Choroid plexus epithelial cell (primary cell): Measurements from ENCODE around the gene CARD11.

ENCODE experiments used
- DNase-seq: peaks from one replicate; pipeline ENCODE4 v3.0.0-alpha.2; 2010; ENCODE audit warnings: low read depth
- H3K4me3 ChIP-seq: 2 replicates; pipeline ENCODE4 v1.5.1; 2011; ENCODE audit warnings: low read depth, mild to moderate bottlenecking, control low read depth, low read length, moderate library complexity
- CTCF ChIP-seq: conservative IDR thresholded peaks from 2 replicates; pipeline ENCODE4 v1.5.1; 2011; ENCODE audit warnings: low read depth, mild to moderate bottlenecking, control low read depth, inconsistent platforms, low read length, moderate library complexity

Gene CARD11

DNA sequence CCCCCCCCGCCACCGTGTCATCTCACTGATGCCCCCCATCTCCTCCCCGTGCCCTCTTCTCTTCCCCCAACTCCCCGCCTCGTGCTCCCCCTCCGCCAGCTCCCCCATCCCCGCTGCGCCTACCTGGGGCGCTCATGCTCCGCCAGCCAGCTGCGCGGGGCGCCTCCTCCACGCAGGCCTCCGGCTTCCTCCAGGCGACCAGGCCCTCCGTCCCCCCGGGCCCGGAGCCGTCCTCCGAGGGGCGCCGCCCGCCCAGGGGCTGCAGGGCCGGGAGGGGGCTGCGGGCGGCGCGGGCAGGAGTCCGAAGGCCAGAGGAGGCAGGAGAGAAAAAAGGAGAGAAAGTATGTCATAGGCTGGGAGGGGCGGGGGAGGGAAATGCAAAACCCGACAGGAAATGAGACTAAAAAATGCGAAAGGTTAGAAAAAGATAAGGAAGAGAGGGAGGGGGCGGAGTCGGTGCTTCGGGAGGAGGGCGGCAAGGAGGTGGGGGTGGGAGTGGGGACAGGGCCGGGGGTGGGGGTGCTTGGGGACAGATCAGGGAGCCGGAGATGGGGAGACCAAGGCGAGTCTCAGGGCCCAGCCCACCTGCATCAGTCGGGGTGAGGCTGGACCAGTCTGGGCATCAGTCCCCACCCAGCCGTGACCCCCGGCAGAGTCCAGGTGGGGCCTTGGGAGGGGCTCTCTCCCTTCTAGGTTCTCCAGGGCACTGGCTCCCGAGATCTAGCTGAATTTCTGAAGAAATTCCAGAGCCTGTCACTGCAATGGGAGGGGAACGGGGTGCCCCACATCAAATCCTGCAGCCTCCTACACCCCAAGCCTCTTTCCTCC is at the start of gene CARD11:
Gene CARD11 (minus strand): TSS at position 324 of the 828 bp plus-strand sequence. CDS start 85,361 bp downstream, outside the sequence.
- DNase-seq = no peak
- TF ChIP-seq CTCF = no peak
- H3K4me3 ChIP-seq = peak within 1 kb of the TSS; percentile 47

GRCh38 chr7:3092468-3092867 is 48.8 kb upstream of the CARD11 start:
- no peak for TF ChIP-seq CTCF
- peak; percentile 57 for DNase-seq
- no peak overlapping the region for H3K4me3 ChIP-seq

DNA sequence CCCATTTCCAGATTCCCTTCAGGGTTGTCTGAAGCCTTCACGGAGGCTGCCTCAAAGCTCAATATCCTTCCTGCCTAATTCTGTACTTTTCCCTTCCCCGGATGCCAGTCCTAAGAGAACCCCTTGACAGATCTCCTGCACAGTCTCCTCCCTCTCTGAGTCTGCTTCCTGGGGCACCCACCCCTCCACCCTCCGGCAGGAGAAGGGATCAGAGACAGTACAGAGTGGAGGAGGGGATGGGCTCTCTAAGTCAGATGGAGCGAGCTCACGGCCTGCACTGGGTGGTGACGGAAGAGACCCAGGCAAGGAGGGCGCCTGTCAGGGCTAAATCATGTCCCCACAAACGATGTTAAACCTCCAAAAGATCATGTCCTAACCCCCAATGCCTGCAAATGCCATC is 48.0 kb upstream of the CARD11 start:
- no peak for TF ChIP-seq CTCF
- H3K4me3 ChIP-seq = no peak overlapping the region
- DNase-seq = no peak

- peak; percentile 58 for TF ChIP-seq CTCF
- peak; percentile 34 for DNase-seq
- no peak overlapping the region for H3K4me3 ChIP-seq
Measured at GRCh38 chr7:3089493-3089892, 45.8 kb upstream of the CARD11 start.

DNA sequence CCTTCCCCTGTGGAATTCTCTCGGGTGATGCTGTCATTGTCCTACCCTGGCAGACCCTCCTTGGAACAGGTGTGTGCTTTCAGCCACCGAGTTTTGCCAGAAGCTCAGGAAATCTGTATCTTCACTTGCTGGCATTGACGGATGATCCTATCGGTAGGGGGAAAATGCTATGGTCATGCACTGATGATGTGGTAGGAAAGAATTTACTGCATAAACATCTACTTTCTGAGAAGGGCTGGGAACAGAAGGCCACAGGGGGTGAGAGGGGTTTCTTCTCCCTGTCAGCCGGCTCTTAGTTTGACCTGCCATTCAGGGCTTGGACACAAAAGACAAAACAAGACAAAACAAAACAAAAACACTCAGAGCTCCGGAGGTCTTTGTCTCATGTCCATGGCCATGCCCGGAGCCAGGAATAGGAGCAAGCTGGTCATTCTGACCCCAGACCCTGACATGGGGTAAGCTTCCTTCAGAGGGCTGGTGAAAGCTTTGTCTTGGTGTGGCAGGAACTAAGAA is 43.6 kb upstream of the CARD11 start:
- TF ChIP-seq CTCF = no peak
- DNase-seq = peak; percentile 85
- H3K4me3 ChIP-seq = no peak overlapping the region

DNA sequence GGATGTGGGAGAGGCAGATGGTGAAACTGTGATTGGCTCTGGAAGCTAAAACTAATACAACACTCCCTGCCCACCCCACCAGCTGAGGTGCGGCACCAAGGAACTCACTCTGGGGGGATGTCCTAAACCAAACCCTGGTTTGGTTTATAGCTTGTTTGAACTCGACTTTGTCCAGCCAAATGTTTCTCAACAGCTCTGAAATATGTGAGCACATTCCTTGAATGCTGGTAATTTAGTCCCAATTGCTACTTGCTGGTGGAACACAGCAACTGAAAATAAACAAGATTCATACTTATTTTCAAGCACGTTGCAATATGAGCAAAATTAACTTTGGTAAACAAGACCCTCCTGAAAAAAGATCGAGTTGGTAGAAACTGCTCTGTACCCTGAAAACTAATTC is 39.7 kb upstream of the CARD11 start:
- DNase-seq = peak; percentile 66
- no peak for TF ChIP-seq CTCF
- H3K4me3 ChIP-seq = no peak overlapping the region

DNA sequence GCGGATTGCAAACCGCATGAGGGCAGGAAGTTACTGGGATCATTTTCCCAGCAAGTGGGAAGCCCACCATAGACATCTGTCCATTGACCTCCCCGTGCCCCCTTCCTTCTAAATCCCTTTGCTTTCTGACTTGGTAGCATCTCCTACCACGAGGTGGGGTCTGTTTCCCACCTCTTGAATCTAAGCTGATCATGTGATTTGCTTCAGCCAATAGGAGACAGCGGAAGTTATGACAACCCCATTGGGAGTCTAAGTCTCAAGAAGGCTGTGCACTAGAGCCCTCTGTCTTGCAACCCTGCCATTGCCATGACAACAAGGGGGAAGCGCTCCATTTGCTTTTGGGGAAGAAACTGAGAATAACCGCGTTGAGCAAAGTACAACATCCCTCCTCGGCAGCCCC is 39.2 kb upstream of the CARD11 start:
- no peak for DNase-seq
- no peak overlapping the region for H3K4me3 ChIP-seq
- TF ChIP-seq CTCF = no peak
